Measurements from ENCODE around the gene CCP110.

- TF ChIP-seq EZH2 (IDR thresholded peaks at IDR 0.05) (no peak), POLR2AphosphoS5 (IDR thresholded peaks at IDR 0.05; ENCODE audit: borderline replicate concordance, low read depth, low read length) (no peak)
Observed at GRCh38 chr16:19601083-19601976, 77.6 kb downstream of the CCP110 start.
